ENCODE data around the gene LMAN2. TPM values are rescaled to one million over a fixed set of nuclear protein-coding genes. Genes with fewer than 3 reads are reported as not detected.

LMAN2 gene
- polyA plus RNA-seq, 2 donors = 84.0 to 190 TPM

- WGBS, 2 donors = 88 to 90% methylated on average over 13 of the region's 13 CpGs
- Histone ChIP-seq H3K36me3 (ENCODE audit: control insufficient read depth in 2 of 2, insufficient read depth in 2 of 2, low read length in 1 of 2) (peaks cover 29 to 78% of the 10 kb centered on the region in 2 donors), H3K27ac (ENCODE audit: low read depth in 2 of 2, low read length in 1 of 2) (no peak overlapping the region), H3K27me3 (ENCODE audit: control insufficient read depth in 1 of 2, insufficient read depth in 2 of 2, low read length in 2 of 2) (no peaks in the 10 kb centered on the region), H3K9me3 (ENCODE audit: control insufficient read depth in 2 of 2, insufficient read depth in 1 of 2, low read depth in 1 of 2, low read length in 1 of 2) (peaks cover 0 to 2% of the 10 kb centered on the region in 2 donors), H3K4me1 (ENCODE audit: control insufficient read depth in 2 of 2, insufficient read depth in 2 of 2, low read length in 1 of 2) (no peaks in the 10 kb centered on the region), H3K4me3 (ENCODE audit: low read depth in 1 of 2, low read length in 2 of 2) (no peak overlapping the region)
Observed at GRCh38 chr5:177332896-177333260, 18.6 kb downstream of the LMAN2 start.

GRCh38 chr5:177332031-177332895, 19.2 kb downstream of the LMAN2 start:
- H3K27me3 ChIP-seq (ENCODE audit: control insufficient read depth in 1 of 2, insufficient read depth in 2 of 2, low read length in 2 of 2) = no peaks in the 10 kb centered on the region
- WGBS, 2 donors = 88 to 89% methylated on average over 35 of the region's 35 CpGs
- no peaks in the 10 kb centered on the region for H3K4me1 ChIP-seq (ENCODE audit: control insufficient read depth in 2 of 2, insufficient read depth in 2 of 2, low read length in 1 of 2)
- no peak overlapping the region for H3K4me3 ChIP-seq (ENCODE audit: low read depth in 1 of 2, low read length in 2 of 2)
- peaks cover 0 to under 1% of the 10 kb centered on the region in 2 donors for H3K9me3 ChIP-seq (ENCODE audit: control insufficient read depth in 2 of 2, insufficient read depth in 1 of 2, low read depth in 1 of 2, low read length in 1 of 2)
- no peak overlapping the region for H3K27ac ChIP-seq (ENCODE audit: low read depth in 2 of 2, low read length in 1 of 2)
- H3K36me3 ChIP-seq (ENCODE audit: control insufficient read depth in 2 of 2, insufficient read depth in 2 of 2, low read length in 1 of 2) = peaks cover 24 to 72% of the 10 kb centered on the region in 2 donors

GRCh38 chr5:177330991-177331842, 20.3 kb downstream of the LMAN2 start:
- H3K27me3 ChIP-seq (ENCODE audit: control insufficient read depth in 1 of 2, insufficient read depth in 2 of 2, low read length in 2 of 2) = no peaks in the 10 kb centered on the region
- H3K36me3 ChIP-seq (ENCODE audit: control insufficient read depth in 2 of 2, insufficient read depth in 2 of 2, low read length in 1 of 2) = peaks cover 20 to 62% of the 10 kb centered on the region in 2 donors
- H3K4me1 ChIP-seq (ENCODE audit: control insufficient read depth in 2 of 2, insufficient read depth in 2 of 2, low read length in 1 of 2) = no peaks in the 10 kb centered on the region
- H3K9me3 ChIP-seq (ENCODE audit: control insufficient read depth in 2 of 2, insufficient read depth in 1 of 2, low read depth in 1 of 2, low read length in 1 of 2) = no peaks in the 10 kb centered on the region
- no peak overlapping the region for H3K4me3 ChIP-seq (ENCODE audit: low read depth in 1 of 2, low read length in 2 of 2)
- no peak overlapping the region for H3K27ac ChIP-seq (ENCODE audit: low read depth in 2 of 2, low read length in 1 of 2)
- 78 to 81% methylated on average over 27 of the region's 27 CpGs for WGBS, 2 donors

- WGBS, 2 donors = 74 to 85% methylated on average over 6 of the region's 6 CpGs
- Histone ChIP-seq H3K4me1 (ENCODE audit: control insufficient read depth in 2 of 2, insufficient read depth in 2 of 2, low read length in 1 of 2) (no peaks in the 10 kb centered on the region), H3K27me3 (ENCODE audit: control insufficient read depth in 1 of 2, insufficient read depth in 2 of 2, low read length in 2 of 2) (no peaks in the 10 kb centered on the region), H3K27ac (ENCODE audit: low read depth in 2 of 2, low read length in 1 of 2) (no peak overlapping the region), H3K36me3 (ENCODE audit: control insufficient read depth in 2 of 2, insufficient read depth in 2 of 2, low read length in 1 of 2) (peaks cover 6 to 48% of the 10 kb centered on the region in 2 donors), H3K4me3 (ENCODE audit: low read depth in 1 of 2, low read length in 2 of 2) (no peak overlapping the region), H3K9me3 (ENCODE audit: control insufficient read depth in 2 of 2, insufficient read depth in 1 of 2, low read depth in 1 of 2, low read length in 1 of 2) (no peaks in the 10 kb centered on the region)
Observed at GRCh38 chr5:177329883-177330282, 21.6 kb downstream of the LMAN2 start.

- Histone ChIP-seq H3K36me3 (ENCODE audit: control insufficient read depth in 2 of 2, insufficient read depth in 2 of 2, low read length in 1 of 2) (peaks cover 6 to 39% of the 10 kb centered on the region in 2 donors), H3K27me3 (ENCODE audit: control insufficient read depth in 1 of 2, insufficient read depth in 2 of 2, low read length in 2 of 2) (no peaks in the 10 kb centered on the region), H3K9me3 (ENCODE audit: control insufficient read depth in 2 of 2, insufficient read depth in 1 of 2, low read depth in 1 of 2, low read length in 1 of 2) (no peaks in the 10 kb centered on the region), H3K4me1 (ENCODE audit: control insufficient read depth in 2 of 2, insufficient read depth in 2 of 2, low read length in 1 of 2) (no peaks in the 10 kb centered on the region), H3K4me3 (ENCODE audit: low read depth in 1 of 2, low read length in 2 of 2) (no peak overlapping the region), H3K27ac (ENCODE audit: low read depth in 2 of 2, low read length in 1 of 2) (peak overlapping the region in 1 of 2 donors; percentile 11)
- WGBS, 2 donors = 84 to 91% methylated on average over 19 of the region's 19 CpGs
Observed at GRCh38 chr5:177328545-177329231, 22.8 kb downstream of the LMAN2 start.

GRCh38 chr5:177327539-177328522, 23.6 kb downstream of the LMAN2 start:
- peaks cover 6 to 30% of the 10 kb centered on the region in 2 donors for H3K36me3 ChIP-seq (ENCODE audit: control insufficient read depth in 2 of 2, insufficient read depth in 2 of 2, low read length in 1 of 2)
- 72% methylated on average over 28 of the region's 28 CpGs for WGBS, 2 donors
- H3K27me3 ChIP-seq (ENCODE audit: control insufficient read depth in 1 of 2, insufficient read depth in 2 of 2, low read length in 2 of 2) = no peaks in the 10 kb centered on the region
- H3K4me1 ChIP-seq (ENCODE audit: control insufficient read depth in 2 of 2, insufficient read depth in 2 of 2, low read length in 1 of 2) = no peaks in the 10 kb centered on the region
- H3K9me3 ChIP-seq (ENCODE audit: control insufficient read depth in 2 of 2, insufficient read depth in 1 of 2, low read depth in 1 of 2, low read length in 1 of 2) = no peaks in the 10 kb centered on the region
- peak overlapping the region in 1 of 2 donors; percentile 11 for H3K27ac ChIP-seq (ENCODE audit: low read depth in 2 of 2, low read length in 1 of 2)
- H3K4me3 ChIP-seq (ENCODE audit: low read depth in 1 of 2, low read length in 2 of 2) = no peak overlapping the region

GRCh38 chr5:177325868-177326381, 25.5 kb downstream of the LMAN2 start:
- WGBS, 2 donors = 61 to 78% methylated on average over 1 of the region's 1 CpG
- Histone ChIP-seq H3K27ac (ENCODE audit: low read depth in 2 of 2, low read length in 1 of 2) (no peak overlapping the region), H3K4me1 (ENCODE audit: control insufficient read depth in 2 of 2, insufficient read depth in 2 of 2, low read length in 1 of 2) (no peaks in the 10 kb centered on the region), H3K27me3 (ENCODE audit: control insufficient read depth in 1 of 2, insufficient read depth in 2 of 2, low read length in 2 of 2) (no peaks in the 10 kb centered on the region), H3K36me3 (ENCODE audit: control insufficient read depth in 2 of 2, insufficient read depth in 2 of 2, low read length in 1 of 2) (peaks cover 3 to 14% of the 10 kb centered on the region in 2 donors), H3K9me3 (ENCODE audit: control insufficient read depth in 2 of 2, insufficient read depth in 1 of 2, low read depth in 1 of 2, low read length in 1 of 2) (no peaks in the 10 kb centered on the region), H3K4me3 (ENCODE audit: low read depth in 1 of 2, low read length in 2 of 2) (no peak overlapping the region)

- H3K4me1 ChIP-seq (ENCODE audit: control insufficient read depth in 2 of 2, insufficient read depth in 2 of 2, low read length in 1 of 2) = no peaks in the 10 kb centered on the region
- H3K27me3 ChIP-seq (ENCODE audit: control insufficient read depth in 1 of 2, insufficient read depth in 2 of 2, low read length in 2 of 2) = no peaks in the 10 kb centered on the region
- H3K4me3 ChIP-seq (ENCODE audit: low read depth in 1 of 2, low read length in 2 of 2) = no peak overlapping the region
- peaks cover 0 to 14% of the 10 kb centered on the region in 2 donors for H3K36me3 ChIP-seq (ENCODE audit: control insufficient read depth in 2 of 2, insufficient read depth in 2 of 2, low read length in 1 of 2)
- 90% methylated on average over 7 of the region's 7 CpGs for WGBS, 2 donors
- no peaks in the 10 kb centered on the region for H3K9me3 ChIP-seq (ENCODE audit: control insufficient read depth in 2 of 2, insufficient read depth in 1 of 2, low read depth in 1 of 2, low read length in 1 of 2)
- no peak overlapping the region for H3K27ac ChIP-seq (ENCODE audit: low read depth in 2 of 2, low read length in 1 of 2)
Observed at GRCh38 chr5:177320879-177321278, 30.6 kb downstream of the LMAN2 start.
